Caco-2 (cell line): Measurements from ENCODE around the gene PES1. TPM values are rescaled to one million over a fixed set of nuclear protein-coding genes. Genes with fewer than 3 reads are reported as not detected.

ENCODE experiments used
- Bru-seq: library from RNA; stranded (reverse); fragments of 400-500 nt; gene quantifications from one replicate; lab custom pipeline; 2021; lab: Mats Ljungman, UMichigan
- BruChase-seq, 2 experiments: library from RNA; stranded (reverse); fragments of 400-500 nt; gene quantifications; one replicate each; lab custom pipeline; 2021; lab: Mats Ljungman, UMichigan
- BruUV-seq: library from RNA; stranded (reverse); fragments of 400-500 nt; replicated peaks from 2 replicates; lab custom pipeline; 2021; lab: Mats Ljungman, UMichigan
- CTCF ChIA-PET: fragments of 300-600 bp; sonication (Branson Sonifier 250); formaldehyde crosslinking; loops from one replicate; lab custom pipeline; 2022; ENCODE audit warnings: antibody characterized with exemption; lab: Charles Lee
- POLR2A ChIA-PET: fragments of 300-600 bp; sonication (Branson Sonifier 250); formaldehyde crosslinking; loops from one replicate; lab custom pipeline; 2022; ENCODE audit warnings: antibody characterized with exemption; lab: Charles Lee
- DNase-seq, 2 experiments: peaks; one replicate each; pipeline versions ENCODE4 v3.0.0 to v3.0.0-alpha.2; 2020 to 2022
- H3K27me3 ChIP-seq: replicated peaks from 2 replicates; pipeline ENCODE4 v1.6.0; 2011; ENCODE audit warnings: low read length; ENCODE audit not compliant: control insufficient read depth, insufficient read depth
- H3K36me3 ChIP-seq: 2 replicates; pipeline ENCODE4 v1.5.1; 2011; ENCODE audit warnings: low read length; ENCODE audit not compliant: control insufficient read depth, insufficient read depth
- H3K4me1 ChIP-seq: fragments of 250-450 bp; sonication (Bioruptor Pico); 2 replicates; pipeline ENCODE4 v1.5.1; 2020; ENCODE audit warnings: mild to moderate bottlenecking
- H3K4me3 ChIP-seq: 2 replicates; pipeline ENCODE4 v1.5.1; 2011; ENCODE audit warnings: low read depth, mild to moderate bottlenecking, control low read depth, low read length
- H3K9me3 ChIP-seq: fragments of 250-450 bp; sonication (Bioruptor Pico); 2 replicates; pipeline ENCODE4 v1.5.1; 2020; ENCODE audit warnings: mild to moderate bottlenecking, moderate library complexity
- H3K27ac Mint-ChIP-seq: one replicate; pipeline ENCODE4 v1.8.0; 2022; ENCODE audit warnings: mixed read lengths; ENCODE audit not compliant: unreplicated experiment
- H3K27me3 Mint-ChIP-seq: one replicate; pipeline ENCODE4 v1.8.0; 2022; ENCODE audit warnings: mixed read lengths; ENCODE audit not compliant: insufficient read depth, unreplicated experiment
- H3K36me3 Mint-ChIP-seq: one replicate; pipeline ENCODE4 v1.8.0; 2022; ENCODE audit warnings: mild to moderate bottlenecking, mixed read lengths; ENCODE audit not compliant: insufficient read depth, unreplicated experiment
- H3K4me1 Mint-ChIP-seq: one replicate; pipeline ENCODE4 v1.8.0; 2022; ENCODE audit warnings: low read depth, mixed read lengths; ENCODE audit not compliant: unreplicated experiment
- H3K4me3 Mint-ChIP-seq: one replicate; pipeline ENCODE4 v1.8.0; 2022; ENCODE audit warnings: mild to moderate bottlenecking, moderate library complexity, mixed read lengths; ENCODE audit not compliant: unreplicated experiment
- H3K9me3 Mint-ChIP-seq: one replicate; pipeline ENCODE4 v1.8.0; 2022; ENCODE audit warnings: mixed read lengths; ENCODE audit not compliant: unreplicated experiment
- CTCF ChIP-seq, 2 experiments: fragments of 200-600 bp in 1 of 2; IDR thresholded peaks; 1 replicate in 1 of 2; 2 replicates in 1 of 2; pipeline versions ENCODE4 v1.5.1 to v1.8.0; 2011 to 2022; ENCODE audit warnings: antibody characterized with exemption in 1 of 2, control low read depth in 1 of 2, inconsistent platforms in 1 of 2, low read depth in 1 of 2, low read length in 1 of 2, mild to moderate bottlenecking in 1 of 2, moderate library complexity in 1 of 2; ENCODE audit not compliant: insufficient read depth in 1 of 2, severe bottlenecking in 1 of 2, unreplicated experiment in 1 of 2
- intact Hi-C: fragments of 100-400 bp; cut with micrococcal nuclease; formaldehyde crosslinking; loops from one replicate; pipeline ENCODE4 v1.10.0; 2022; ENCODE audit not compliant: unreplicated experiment
- long read RNA-seq: library from polyadenylated mRNA; stranded (forward); transcript quantifications from one replicate; pipeline ENCODE4 v2.0.0, GENCODE V29; 2022
- total RNA-seq: library from RNA; stranded (reverse); gene quantifications from 2 replicates; pipeline ENCODE4 v1.2.3, GENCODE V29; 2022

Gene PES1
- total RNA-seq (110 and 117 TPM in 2 replicates), Bru-seq, nascent RNA (percentile 65 among the genes with signal in this experiment), BruChase-seq, experiment 1, labeled RNA remaining after a 2-hour chase (percentile 66 among the genes with signal in this experiment), BruChase-seq, experiment 2, labeled RNA remaining after a 6-hour chase (percentile 79 among the genes with signal in this experiment)
- long read RNA-seq, transcript PES1-202 (15 exons, 2,295 nt): major isoform, 53 of 74 reads
- long read RNA-seq, transcript PES1-201 (15 exons, 1,988 nt): minor isoform, 5 of 74 reads
- long read RNA-seq, partial matches to known transcripts: 7 of 74 reads
- long read RNA-seq, other reads (novel, unspliced or antisense): 7 of 74 reads

DNA sequence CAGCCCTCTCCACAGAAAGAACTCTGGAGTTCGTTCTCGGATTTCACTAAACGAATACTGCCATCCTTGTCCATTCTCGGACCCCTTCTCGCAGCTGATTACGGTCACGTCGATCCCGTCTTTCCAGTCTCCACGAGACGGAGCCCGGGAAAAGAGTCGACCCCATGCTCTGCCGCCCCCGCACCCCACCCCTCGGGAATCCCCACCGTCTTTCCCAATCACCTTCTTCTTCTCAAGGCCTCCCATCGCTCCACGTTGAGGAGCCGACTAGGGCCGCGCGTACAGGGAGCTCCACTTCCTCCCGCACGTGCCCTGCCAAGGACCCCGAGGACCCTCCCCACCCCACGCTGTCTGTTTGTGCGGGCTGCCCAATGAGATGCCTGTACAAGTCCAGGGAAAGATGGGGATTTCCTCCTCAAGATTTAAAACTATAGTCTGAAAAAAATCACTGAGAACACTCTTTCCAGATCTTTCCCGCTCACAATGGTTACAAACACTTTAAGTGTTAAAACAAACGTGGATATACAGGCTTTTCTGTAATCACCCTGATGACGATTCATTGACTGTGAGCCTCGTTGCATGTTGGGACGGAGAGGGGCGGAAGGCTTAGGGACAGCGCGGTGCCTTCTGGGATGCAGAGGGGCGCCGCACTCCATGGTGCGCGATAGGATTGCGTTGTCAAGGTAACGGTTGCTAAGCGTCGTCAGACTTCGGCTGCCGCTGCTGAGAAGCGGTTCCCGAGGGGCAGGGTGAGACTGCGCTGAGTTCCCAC, at the start of gene PES1:
Gene PES1, minus strand, starts transcription at position 323 of the 772 bp plus-strand sequence. Its CDS starts 77 bp downstream, at position 246.
- Histone ChIP-seq H3K4me1 (peaks cover 8% of the 10 kb centered on the region), H3K4me3 (peak within 1 kb of the TSS; percentile 77), H3K9me3 (no peaks in the 10 kb centered on the region), H3K36me3 (no peaks in the 10 kb centered on the region), H3K27me3 (no peaks in the 10 kb centered on the region)
- DNase-seq: peak; percentile 95 to 97
- POLR2A ChIA-PET: interaction anchor here (0.6 to 1.4 kb wide), 8 partner anchors 10 to 698 kb away, joined by 3 to 16 read pairs (median 4); partner anchors contain the start of genes MORC2, TCN2 and TUG1
- H3K27ac Mint-ChIP-seq: no peak within 1 kb of the TSS
- BruUV-seq: no TSS peak
- H3K4me3 Mint-ChIP-seq: no peak within 1 kb of the TSS
- intact Hi-C loops: loop anchor here (1.0 kb wide), 1 partner anchor 17 kb away; the partner anchor contains the start of gene GAL3ST1
- CTCF ChIA-PET: interaction anchor here (0.6 to 1.0 kb wide), 5 partner anchors 10 to 304 kb away, joined by 3 to 6 read pairs (median 3); partner anchors contain the start of genes DUSP18 and GAL3ST1
- no peaks in the 10 kb centered on the region for H3K9me3 Mint-ChIP-seq
- H3K36me3 Mint-ChIP-seq: peaks cover 19% of the 10 kb centered on the region
- H3K27me3 Mint-ChIP-seq: peaks cover 4% of the 10 kb centered on the region
- no peaks in the 10 kb centered on the region for H3K4me1 Mint-ChIP-seq
- no peak for TF ChIP-seq CTCF (IDR thresholded peaks at IDR 0.05; ENCODE audit: insufficient read depth in 1 of 2, low read depth in 1 of 2, low read length in 1 of 2, severe bottlenecking in 1 of 2, unreplicated experiment in 1 of 2)

DNA sequence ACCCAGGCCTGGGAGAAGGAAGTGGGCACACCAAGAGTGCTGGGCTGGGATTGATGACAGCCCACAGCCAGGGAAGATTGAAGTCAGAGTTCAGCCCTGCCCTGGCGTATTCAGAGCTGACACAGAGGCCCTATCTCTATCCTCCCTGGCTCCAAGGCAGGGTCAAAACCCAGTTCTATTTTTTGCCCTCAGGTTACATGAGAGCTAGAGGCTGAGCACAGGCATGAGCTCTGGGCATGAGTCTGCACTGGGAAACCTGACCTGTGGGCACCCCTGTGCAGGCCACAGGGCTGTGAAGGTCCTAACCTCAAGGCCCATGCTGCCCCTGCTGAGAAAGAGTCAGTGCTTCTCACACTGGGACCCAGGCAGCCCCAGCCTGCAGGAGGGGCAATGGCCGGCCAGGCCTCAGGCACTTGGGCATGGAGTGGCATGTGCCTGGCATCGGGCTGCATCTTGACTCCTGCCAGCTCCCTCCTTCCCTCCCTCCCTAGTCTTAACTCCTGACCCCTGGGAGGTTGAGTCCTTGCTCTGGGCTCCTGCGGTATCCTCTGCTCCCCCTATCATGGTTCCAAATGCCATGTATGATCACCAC, 49.2 kb upstream of the PES1 start:
- Histone ChIP-seq H3K4me1 (peaks cover 6% of the 10 kb centered on the region), H3K4me3 (no peak overlapping the region), H3K27me3 (no peaks in the 10 kb centered on the region), H3K9me3 (no peaks in the 10 kb centered on the region), H3K36me3 (no peaks in the 10 kb centered on the region)
- Mint-ChIP-seq H3K27ac (no peak overlapping the region), H3K4me1 (no peaks in the 10 kb centered on the region), H3K36me3 (no peaks in the 10 kb centered on the region), H3K9me3 (no peaks in the 10 kb centered on the region), H3K27me3 (no peaks in the 10 kb centered on the region), H3K4me3 (no peak overlapping the region)
- no peak for TF ChIP-seq CTCF (IDR thresholded peaks at IDR 0.05; ENCODE audit: insufficient read depth in 1 of 2, low read depth in 1 of 2, low read length in 1 of 2, severe bottlenecking in 1 of 2, unreplicated experiment in 1 of 2)
- POLR2A ChIA-PET: no interaction called here
- intact Hi-C loops: no loop called here
- no peak for DNase-seq
- CTCF ChIA-PET: no interaction called here
- BruUV-seq: no TSS peak

- Mint-ChIP-seq H3K9me3 (no peaks in the 10 kb centered on the region), H3K4me1 (no peaks in the 10 kb centered on the region), H3K27me3 (no peaks in the 10 kb centered on the region), H3K27ac (no peak overlapping the region), H3K36me3 (no peaks in the 10 kb centered on the region), H3K4me3 (no peak overlapping the region)
- DNase-seq: no peak
- Histone ChIP-seq H3K27me3 (no peaks in the 10 kb centered on the region), H3K9me3 (no peaks in the 10 kb centered on the region), H3K4me1 (peaks cover 6% of the 10 kb centered on the region), H3K36me3 (no peaks in the 10 kb centered on the region), H3K4me3 (no peak overlapping the region)
- ChIA-PET CTCF (no interaction called here), POLR2A (no interaction called here)
- intact Hi-C loops: no loop called here
- no TSS peak for BruUV-seq
- no peak for TF ChIP-seq CTCF (IDR thresholded peaks at IDR 0.05; ENCODE audit: insufficient read depth in 1 of 2, low read depth in 1 of 2, low read length in 1 of 2, severe bottlenecking in 1 of 2, unreplicated experiment in 1 of 2)
Observed at GRCh38 chr22:30640361-30640760, 48.7 kb upstream of the PES1 start.
